Natural killer cell (primary cell): ENCODE data around the gene MLPH. TPM values are rescaled to one million over a fixed set of nuclear protein-coding genes. Genes with fewer than 3 reads are reported as not detected.

Experiments
- ATAC-seq, 3 donors: fragments of 150-1000 bp in 2 of 3; fragments of 200-7000 bp in 1 of 3; cut with Tn5 transposase; 1 replicate in 1 of 3; 2 replicates in 2 of 3; pipeline ENCODE4 v1.10.0; 2021; ENCODE audit warnings: mild to moderate bottlenecking in 2 of 3, moderate library complexity in 2 of 3
- DNase-seq, 2 donors: peaks; one replicate each; pipeline versions ENCODE4 v3.0.0 to v3.0.0-alpha.2; 2013 to 2021; ENCODE audit warnings: mixed read lengths in 1 of 2
- H3K27ac ChIP-seq: one replicate; pipeline ENCODE4 v1.5.1; 2013; ENCODE audit warnings: mild to moderate bottlenecking, low read length
- H3K27me3 ChIP-seq: one replicate; pipeline ENCODE4 v1.6.1; 2013; ENCODE audit warnings: low read length; ENCODE audit not compliant: control insufficient read depth, insufficient read depth
- H3K36me3 ChIP-seq: one replicate; pipeline ENCODE4 v1.6.1; 2013; ENCODE audit warnings: low read length; ENCODE audit not compliant: control insufficient read depth, insufficient read depth
- H3K4me1 ChIP-seq: one replicate; pipeline ENCODE4 v1.6.1; 2013; ENCODE audit warnings: low read length; ENCODE audit not compliant: control insufficient read depth, insufficient read depth
- H3K4me3 ChIP-seq: one replicate; pipeline ENCODE4 v1.5.1; 2013; ENCODE audit warnings: low read length
- H3K9me3 ChIP-seq: one replicate; pipeline ENCODE4 v1.6.1; 2013; ENCODE audit warnings: low read length; ENCODE audit not compliant: control insufficient read depth, insufficient read depth
- H3K27ac Mint-ChIP-seq, 2 donors: one replicate each; pipeline ENCODE4 v1.8.0; 2022; ENCODE audit warnings: mild to moderate bottlenecking in 2 of 2, mixed read lengths in 2 of 2, moderate library complexity in 1 of 2
- H3K27me3 Mint-ChIP-seq, 2 donors: one replicate each; pipeline ENCODE4 v1.8.0; 2022; ENCODE audit warnings: low read depth in 2 of 2, mixed read lengths in 2 of 2
- H3K36me3 Mint-ChIP-seq: one replicate; pipeline ENCODE4 v1.8.0; 2022; ENCODE audit warnings: mixed read lengths
- H3K4me1 Mint-ChIP-seq, 2 donors: one replicate each; pipeline ENCODE4 v1.8.0; 2022; ENCODE audit warnings: mixed read lengths in 2 of 2
- H3K4me3 Mint-ChIP-seq: one replicate; pipeline ENCODE4 v1.8.0; 2022; ENCODE audit warnings: mild to moderate bottlenecking, moderate library complexity, mixed read lengths
- H3K9me3 Mint-ChIP-seq, 2 donors: one replicate each; pipeline ENCODE4 v1.8.0; 2022; ENCODE audit warnings: mixed read lengths in 2 of 2
- CTCF ChIP-seq: fragments of 200-600 bp; IDR thresholded peaks from one replicate; pipeline ENCODE4 v1.8.0; 2022; ENCODE audit warnings: antibody characterized with exemption
- WGBS: methylation state at CpG from one replicate; pipeline ENCODE4 v1.1.7; 2013; ENCODE audit warnings: missing lambda C conversion rate; ENCODE audit not compliant: insufficient coverage; 5-methylcytosine and 5-hydroxymethylcytosine counted together
- intact Hi-C: fragments of 100-400 bp; cut with micrococcal nuclease; formaldehyde crosslinking; loops from one replicate; pipeline ENCODE4 v1.14.2; 2022
- total RNA-seq, 4 donors: library from RNA; stranded (reverse); fragments of 120-200 nt in 1 of 4; gene quantifications; one replicate each; pipeline versions ENCODE4 v1.2.3 to v1.2.4, GENCODE V29; 2013 to 2022

Gene MLPH
- total RNA-seq, 3 donors from 2014 or later (not counting 1 experiment from before 2014, with no cell fraction given), result not detected

GRCh38 chr2:237547841-237548416 lies 60.9 kb downstream of the MLPH start:
- no peaks in the 10 kb centered on the region for H3K36me3 Mint-ChIP-seq
- Histone ChIP-seq H3K4me3 (no peak overlapping the region), H3K27me3 (no peaks in the 10 kb centered on the region), H3K4me1 (no peaks in the 10 kb centered on the region), H3K27ac (no peak overlapping the region), H3K36me3 (no peaks in the 10 kb centered on the region), H3K9me3 (no peaks in the 10 kb centered on the region)
- no peaks in the 10 kb centered on the region for H3K4me1 Mint-ChIP-seq
- H3K4me3 Mint-ChIP-seq, result no peak overlapping the region
- no peak overlapping the region for H3K27ac Mint-ChIP-seq
- peaks cover 0 to 3% of the 10 kb centered on the region in 2 donors for H3K27me3 Mint-ChIP-seq
- WGBS, result 65% methylated on average over 11 of the region's 11 CpGs
- DNase-seq, result no peak
- H3K9me3 Mint-ChIP-seq, result no peaks in the 10 kb centered on the region
- intact Hi-C loops, result no loop called here
- TF ChIP-seq CTCF, result no peak
- no peak for ATAC-seq

- H3K36me3 ChIP-seq, result no peaks in the 10 kb centered on the region
- DNase-seq (no peak), ATAC-seq (no peak)
- H3K4me1 Mint-ChIP-seq, result no peaks in the 10 kb centered on the region
- H3K4me1 ChIP-seq, result no peaks in the 10 kb centered on the region
- H3K4me3 ChIP-seq, result no peak overlapping the region
- no peak overlapping the region for H3K27ac ChIP-seq
- peaks cover 3 to 7% of the 10 kb centered on the region in 2 donors for H3K27me3 Mint-ChIP-seq
- no peak overlapping the region for H3K4me3 Mint-ChIP-seq
- no peaks in the 10 kb centered on the region for H3K36me3 Mint-ChIP-seq
- intact Hi-C loops, result no loop called here
- H3K9me3 Mint-ChIP-seq, result no peaks in the 10 kb centered on the region
- H3K9me3 ChIP-seq, result no peaks in the 10 kb centered on the region
- no peaks in the 10 kb centered on the region for H3K27me3 ChIP-seq
- WGBS, result 80% methylated on average over 8 of the region's 8 CpGs
- H3K27ac Mint-ChIP-seq, result no peak overlapping the region
- no peak for TF ChIP-seq CTCF
Measured at GRCh38 chr2:237549216-237549615, 62.2 kb downstream of the MLPH start.

GRCh38 chr2:237549643-237550415 lies 62.8 kb downstream of the MLPH start:
- WGBS, result 78% methylated on average over 17 of the region's 17 CpGs

More at GRCh38 chr2:237549643-237550415, 62.8 kb downstream of the MLPH start:
- H3K27ac ChIP-seq, result no peak overlapping the region
- no peak overlapping the region for H3K4me3 ChIP-seq
- H3K4me1 Mint-ChIP-seq, result no peaks in the 10 kb centered on the region
- no peak for ATAC-seq
- H3K36me3 ChIP-seq, result no peaks in the 10 kb centered on the region
- no peaks in the 10 kb centered on the region for H3K4me1 ChIP-seq
- no peak overlapping the region for H3K4me3 Mint-ChIP-seq
- TF ChIP-seq CTCF, result no peak
- intact Hi-C loops, result no loop called here
- H3K27me3 Mint-ChIP-seq, result peaks cover 3 to 7% of the 10 kb centered on the region in 2 donors
- H3K27me3 ChIP-seq, result no peaks in the 10 kb centered on the region
- H3K36me3 Mint-ChIP-seq, result no peaks in the 10 kb centered on the region
- DNase-seq, result no peak
- H3K9me3 ChIP-seq, result no peaks in the 10 kb centered on the region
- no peaks in the 10 kb centered on the region for H3K9me3 Mint-ChIP-seq
- H3K27ac Mint-ChIP-seq, result no peak overlapping the region
